H1 (cell line): ENCODE measurements around the gene DLG1.

Source experiments
- CEBPB ChIP-seq: IDR thresholded peaks from 2 replicates; pipeline ENCODE4 v1.6.1; 2012; ENCODE audit warnings: low read depth, low read length
- CTBP2 ChIP-seq: IDR thresholded peaks from 2 replicates; pipeline ENCODE4 v1.7.0; 2011; ENCODE audit warnings: borderline replicate concordance, mild to moderate bottlenecking, moderate library complexity, mixed read lengths, low read length; ENCODE audit not compliant: insufficient read depth, insufficient read length
- EZH2 ChIP-seq: fragments of 200-600 bp; sonication (generic); IDR thresholded peaks from 2 replicates; pipeline ENCODE4 v1.7.1; 2012; ENCODE audit warnings: low read depth, mild to moderate bottlenecking, moderate library complexity, low read length, inconsistent platforms; ENCODE audit not compliant: severe bottlenecking
- HDAC6 ChIP-seq: IDR thresholded peaks from one replicate; pipeline ENCODE4 v1.7.1; 2012; ENCODE audit warnings: low read depth, mild to moderate bottlenecking, inconsistent platforms, low read length, moderate library complexity
- KDM4A ChIP-seq: IDR thresholded peaks from one replicate; pipeline ENCODE4 v1.7.1; 2012; ENCODE audit warnings: low read depth, mild to moderate bottlenecking, moderate library complexity, low read length, inconsistent platforms; ENCODE audit not compliant: severe bottlenecking
- POLR2AphosphoS5 ChIP-seq: IDR thresholded peaks from 2 replicates; pipeline ENCODE4 v1.6.1; 2011; ENCODE audit warnings: low read depth, low read length
- RFX5 ChIP-seq: IDR thresholded peaks from 2 replicates; pipeline ENCODE4 v1.6.1; 2011; ENCODE audit warnings: low read depth, low read length, improper control_type of control experiment, borderline replicate concordance
- SIN3A ChIP-seq, 2 experiments: IDR thresholded peaks in 1 of 2; conservative IDR thresholded peaks in 1 of 2; 2 replicates each; pipeline ENCODE4 v1.6.1; 2011 to 2012; ENCODE audit warnings: low read length in 2 of 2, improper control_type of control experiment in 1 of 2, low read depth in 1 of 2, mild to moderate bottlenecking in 1 of 2
- TAF1 ChIP-seq: IDR thresholded peaks from 2 replicates; pipeline ENCODE4 v1.6.1; 2011; ENCODE audit warnings: mild to moderate bottlenecking, low read depth, low read length
- YY1 ChIP-seq: IDR thresholded peaks from 2 replicates; pipeline ENCODE4 v1.6.1; 2011; ENCODE audit warnings: low read depth, mild to moderate bottlenecking, low read length
- ZNF274 ChIP-seq: IDR thresholded peaks from 2 replicates; pipeline ENCODE4 v1.7.0; 2012; ENCODE audit warnings: low read length, borderline replicate concordance; ENCODE audit errors: extremely low read depth
- TF ChIP-seq, protein P1 (sequence below), 3 experiments: IDR thresholded peaks; 1 replicate in 2 of 3; 2 replicates in 1 of 3; pipeline versions ENCODE4 v1.5.1 to v1.6.1; 2011; ENCODE audit warnings: low read length in 3 of 3, mild to moderate bottlenecking in 3 of 3, inconsistent platforms in 2 of 3, low read depth in 1 of 3, moderate library complexity in 1 of 3; ENCODE audit not compliant: insufficient read depth in 1 of 3; ENCODE audit errors: control extremely low read depth in 1 of 3
- TF ChIP-seq, protein P2 (sequence below): IDR thresholded peaks from 2 replicates; pipeline ENCODE4 v1.6.1; 2012; ENCODE audit warnings: low read length, inconsistent platforms

DNA sequence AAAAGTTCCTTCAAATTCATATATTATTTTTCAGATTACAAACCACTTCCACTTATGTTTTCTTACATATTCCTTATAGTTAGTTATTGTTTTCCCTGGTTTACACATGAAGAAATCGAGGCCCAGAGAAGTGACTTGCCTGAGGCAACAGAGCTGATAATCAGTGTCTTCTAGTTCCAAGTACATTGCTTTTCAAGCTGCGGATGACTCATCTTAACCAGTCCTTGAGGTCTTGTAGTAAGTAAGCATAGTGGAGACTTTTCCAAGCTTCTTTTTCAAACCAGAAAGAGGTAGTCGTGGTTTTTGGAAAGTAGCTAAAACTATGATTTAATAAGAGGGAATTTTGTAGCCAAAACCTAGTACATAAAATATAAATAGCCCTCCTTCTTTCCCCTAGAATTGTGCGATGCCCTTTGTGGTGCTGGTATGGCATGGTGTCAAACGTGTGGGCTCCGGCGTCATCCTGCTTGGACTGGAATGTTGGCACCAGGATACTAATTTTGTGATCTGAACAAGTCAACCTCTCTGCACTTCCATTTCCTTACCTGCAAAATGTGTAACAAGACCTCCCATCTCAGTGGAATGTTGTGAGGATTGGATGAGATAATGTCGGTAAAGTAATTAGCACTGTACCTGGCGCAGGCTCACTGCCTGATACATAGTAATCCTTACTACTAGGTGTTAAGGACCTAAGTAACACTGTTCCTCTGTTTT is 19.0 kb upstream of the DLG1 start:
- TF ChIP-seq, protein P1, sequence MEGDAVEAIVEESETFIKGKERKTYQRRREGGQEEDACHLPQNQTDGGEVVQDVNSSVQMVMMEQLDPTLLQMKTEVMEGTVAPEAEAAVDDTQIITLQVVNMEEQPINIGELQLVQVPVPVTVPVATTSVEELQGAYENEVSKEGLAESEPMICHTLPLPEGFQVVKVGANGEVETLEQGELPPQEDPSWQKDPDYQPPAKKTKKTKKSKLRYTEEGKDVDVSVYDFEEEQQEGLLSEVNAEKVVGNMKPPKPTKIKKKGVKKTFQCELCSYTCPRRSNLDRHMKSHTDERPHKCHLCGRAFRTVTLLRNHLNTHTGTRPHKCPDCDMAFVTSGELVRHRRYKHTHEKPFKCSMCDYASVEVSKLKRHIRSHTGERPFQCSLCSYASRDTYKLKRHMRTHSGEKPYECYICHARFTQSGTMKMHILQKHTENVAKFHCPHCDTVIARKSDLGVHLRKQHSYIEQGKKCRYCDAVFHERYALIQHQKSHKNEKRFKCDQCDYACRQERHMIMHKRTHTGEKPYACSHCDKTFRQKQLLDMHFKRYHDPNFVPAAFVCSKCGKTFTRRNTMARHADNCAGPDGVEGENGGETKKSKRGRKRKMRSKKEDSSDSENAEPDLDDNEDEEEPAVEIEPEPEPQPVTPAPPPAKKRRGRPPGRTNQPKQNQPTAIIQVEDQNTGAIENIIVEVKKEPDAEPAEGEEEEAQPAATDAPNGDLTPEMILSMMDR (IDR thresholded peaks at IDR 0.05; ENCODE audit: control extremely low read depth in 1 of 3, insufficient read depth in 1 of 3, low read depth in 1 of 3, low read length in 3 of 3), result no peak
- TF ChIP-seq SIN3A (conservative IDR thresholded peaks at IDR 0.05 in 1 of 2, IDR thresholded peaks at IDR 0.05 in 1 of 2; ENCODE audit: low read depth in 1 of 2, low read length in 2 of 2) (no peak), POLR2AphosphoS5 (no peak), HDAC6 (no peak), RFX5 (no peak), CTBP2 (no peak), KDM4A (no peak), ZNF274 (no peak), CEBPB (no peak), YY1 (no peak), TAF1 (no peak), EZH2 (no peak)
- TF ChIP-seq, protein P2, sequence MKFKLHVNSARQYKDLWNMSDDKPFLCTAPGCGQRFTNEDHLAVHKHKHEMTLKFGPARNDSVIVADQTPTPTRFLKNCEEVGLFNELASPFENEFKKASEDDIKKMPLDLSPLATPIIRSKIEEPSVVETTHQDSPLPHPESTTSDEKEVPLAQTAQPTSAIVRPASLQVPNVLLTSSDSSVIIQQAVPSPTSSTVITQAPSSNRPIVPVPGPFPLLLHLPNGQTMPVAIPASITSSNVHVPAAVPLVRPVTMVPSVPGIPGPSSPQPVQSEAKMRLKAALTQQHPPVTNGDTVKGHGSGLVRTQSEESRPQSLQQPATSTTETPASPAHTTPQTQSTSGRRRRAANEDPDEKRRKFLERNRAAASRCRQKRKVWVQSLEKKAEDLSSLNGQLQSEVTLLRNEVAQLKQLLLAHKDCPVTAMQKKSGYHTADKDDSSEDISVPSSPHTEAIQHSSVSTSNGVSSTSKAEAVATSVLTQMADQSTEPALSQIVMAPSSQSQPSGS, result no peak
